ENCODE measurements around the gene RNU6-1. TPM values are rescaled to one million over a fixed set of nuclear protein-coding genes. Genes with fewer than 3 reads are reported as not detected.

The RNU6-1 gene
- total RNA-seq, 1 experiment from 2014 or later: not detected

GRCh38 chr15:67852418-67852817 lies 12.6 kb upstream of the RNU6-1 start:
- ATAC-seq (no peak), DNase-seq (ENCODE audit: low spot score) (no peak)
- no peak for TF ChIP-seq NR1H2 (CRISPR knock-in tag; IDR thresholded peaks at IDR 0.05)
- TF ChIP-seq JAZF1 (CRISPR knock-in tag; IDR thresholded peaks at IDR 0.05): no peak
- no peak for TF ChIP-seq TEAD4 (CRISPR knock-in tag; IDR thresholded peaks at IDR 0.05)
- TF ChIP-seq SMAD4 (CRISPR knock-in tag; IDR thresholded peaks at IDR 0.05): no peak
- no peak for TF ChIP-seq RORB (CRISPR knock-in tag; IDR thresholded peaks at IDR 0.05)
- TF ChIP-seq E2F4 (CRISPR knock-in tag; IDR thresholded peaks at IDR 0.05; ENCODE audit: borderline replicate concordance, low read depth): no peak
- TF ChIP-seq EMX1 (CRISPR knock-in tag; IDR thresholded peaks at IDR 0.05): no peak
- no peak for TF ChIP-seq SOX15 (CRISPR knock-in tag; IDR thresholded peaks at IDR 0.05)
- TF ChIP-seq ZNF416 (CRISPR knock-in tag; IDR thresholded peaks at IDR 0.05): no peak
- TF ChIP-seq NFATC4 (CRISPR knock-in tag; IDR thresholded peaks at IDR 0.05): no peak
- TF ChIP-seq ZBTB21 (CRISPR knock-in tag; IDR thresholded peaks at IDR 0.05; ENCODE audit: borderline replicate concordance): no peak
- TF ChIP-seq USF1 (CRISPR knock-in tag; IDR thresholded peaks at IDR 0.05): no peak
- TF ChIP-seq ARID4B (CRISPR knock-in tag; IDR thresholded peaks at IDR 0.05; ENCODE audit: borderline replicate concordance): no peak
- TF ChIP-seq FOXP1 (CRISPR knock-in tag; IDR thresholded peaks at IDR 0.05; ENCODE audit: borderline replicate concordance): no peak
- POLR2A ChIA-PET: interaction anchor here (0.7 kb wide), 2 partner anchors 464 to 666 kb away, joined by 4 to 5 read pairs; no protein-coding TSS in a partner anchor
- peaks cover 6% of the 10 kb centered on the region for H3K36me3 Mint-ChIP-seq
- H3K4me3 Mint-ChIP-seq: no peak overlapping the region
- CTCF ChIA-PET: interaction anchor here (0.6 kb wide), 1 partner anchor 12 kb away, joined by 3 read pairs; no protein-coding TSS in a partner anchor
- peaks cover 13% of the 10 kb centered on the region for H3K9me3 Mint-ChIP-seq
- no peaks in the 10 kb centered on the region; the same call in 1 of the 2 replicates for H3K27me3 Mint-ChIP-seq (ENCODE audit: low read depth)
- peaks cover 59% of the 10 kb centered on the region for H3K4me1 Mint-ChIP-seq
- H3K27ac Mint-ChIP-seq: no peak overlapping the region

- no peak for ATAC-seq
- H3K27me3 Mint-ChIP-seq (ENCODE audit: low read depth): no peaks in the 10 kb centered on the region; the same call in 1 of the 2 replicates
Observed at GRCh38 chr15:67850994-67851571, 11.2 kb upstream of the RNU6-1 start.

More at GRCh38 chr15:67850994-67851571, 11.2 kb upstream of the RNU6-1 start:
- ChIA-PET POLR2A (interaction anchor here (0.7 to 0.9 kb wide), 2 partner anchors 10 to 33 kb away, joined by 5 to 8 read pairs; no protein-coding TSS in a partner anchor), CTCF (interaction anchor here (0.7 kb wide), 1 partner anchor 393 kb away, joined by 3 read pairs; no protein-coding TSS in a partner anchor)
- DNase-seq (ENCODE audit: low spot score): no peak
- peaks cover 52% of the 10 kb centered on the region for H3K4me1 Mint-ChIP-seq
- H3K36me3 Mint-ChIP-seq: peaks cover 6% of the 10 kb centered on the region
- no peak overlapping the region for H3K4me3 Mint-ChIP-seq
- TF ChIP-seq ATF2 (CRISPR knock-in tag; IDR thresholded peaks at IDR 0.05; ENCODE audit: borderline replicate concordance, low read depth) (no peak), ZNF219 (CRISPR knock-in tag; IDR thresholded peaks at IDR 0.05; ENCODE audit: borderline replicate concordance) (no peak), SP1 (CRISPR knock-in tag; conservative IDR thresholded peaks at IDR 0.05) (no peak), ATF6 (CRISPR knock-in tag; IDR thresholded peaks at IDR 0.05) (no peak), ZNF423 (CRISPR knock-in tag; IDR thresholded peaks at IDR 0.05) (no peak), ZNF138 (CRISPR knock-in tag; conservative IDR thresholded peaks at IDR 0.05) (no peak), GABPB1 (CRISPR knock-in tag; IDR thresholded peaks at IDR 0.05) (peak; percentile 34; the same call in 1 of the 2 replicates), ZNF512 (CRISPR knock-in tag; IDR thresholded peaks at IDR 0.05; ENCODE audit: borderline replicate concordance) (no peak)
- H3K27ac Mint-ChIP-seq: 0 out of 2 replicates have a peak overlapping the region, but pooled peaks have one; percentile 40
- peaks cover 13% of the 10 kb centered on the region for H3K9me3 Mint-ChIP-seq
